PC-9 (cell line): ENCODE data around the gene TMEM185B.
A peak's percentile ranks its signal among the peaks of the same experiment; 100 is the strongest.

Source experiments
- EZH2 ChIP-seq: fragments of 200-600 bp; sonication (generic); IDR thresholded peaks from 2 replicates; pipeline ENCODE4 v1.8.0; 2017; ENCODE audit warnings: antibody characterized with exemption, low read depth
- TF ChIP-seq, protein P1 (sequence below): fragments of 200-600 bp; sonication (generic); conservative IDR thresholded peaks from 2 replicates; pipeline ENCODE4 v1.6.1; 2017; ENCODE audit warnings: mixed run types, antibody characterized with exemption, mild to moderate bottlenecking, moderate library complexity

DNA sequence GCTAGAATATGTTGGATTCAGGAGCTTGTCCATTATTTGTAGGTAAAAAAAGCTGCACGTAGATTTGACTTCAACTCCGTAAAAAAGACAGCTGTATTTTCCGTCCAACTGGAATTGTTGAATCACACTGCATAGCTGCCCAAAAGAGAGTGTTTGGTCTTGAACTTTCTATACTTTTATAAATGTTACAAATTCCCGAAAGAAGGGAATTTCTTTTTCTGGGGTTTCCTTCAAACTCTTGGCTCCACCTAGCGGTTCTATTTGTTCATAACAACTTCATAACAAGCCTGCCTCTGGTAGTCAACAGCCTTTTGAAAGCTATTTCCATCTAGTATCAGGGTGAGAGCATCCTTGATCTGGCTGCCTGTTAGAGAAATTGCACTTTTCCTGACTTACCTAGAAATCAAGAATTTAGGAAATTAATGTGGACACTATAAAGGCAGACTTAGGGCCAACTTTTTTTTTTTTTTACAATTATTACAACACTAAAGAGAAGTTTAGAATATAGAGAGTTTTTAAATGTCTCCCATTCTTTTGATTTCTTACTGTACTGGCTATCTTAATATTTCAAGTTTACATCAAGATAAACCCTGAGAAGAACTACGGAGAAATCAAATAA is 48.1 kb downstream of the TMEM185B start:
- TF ChIP-seq, protein P1, sequence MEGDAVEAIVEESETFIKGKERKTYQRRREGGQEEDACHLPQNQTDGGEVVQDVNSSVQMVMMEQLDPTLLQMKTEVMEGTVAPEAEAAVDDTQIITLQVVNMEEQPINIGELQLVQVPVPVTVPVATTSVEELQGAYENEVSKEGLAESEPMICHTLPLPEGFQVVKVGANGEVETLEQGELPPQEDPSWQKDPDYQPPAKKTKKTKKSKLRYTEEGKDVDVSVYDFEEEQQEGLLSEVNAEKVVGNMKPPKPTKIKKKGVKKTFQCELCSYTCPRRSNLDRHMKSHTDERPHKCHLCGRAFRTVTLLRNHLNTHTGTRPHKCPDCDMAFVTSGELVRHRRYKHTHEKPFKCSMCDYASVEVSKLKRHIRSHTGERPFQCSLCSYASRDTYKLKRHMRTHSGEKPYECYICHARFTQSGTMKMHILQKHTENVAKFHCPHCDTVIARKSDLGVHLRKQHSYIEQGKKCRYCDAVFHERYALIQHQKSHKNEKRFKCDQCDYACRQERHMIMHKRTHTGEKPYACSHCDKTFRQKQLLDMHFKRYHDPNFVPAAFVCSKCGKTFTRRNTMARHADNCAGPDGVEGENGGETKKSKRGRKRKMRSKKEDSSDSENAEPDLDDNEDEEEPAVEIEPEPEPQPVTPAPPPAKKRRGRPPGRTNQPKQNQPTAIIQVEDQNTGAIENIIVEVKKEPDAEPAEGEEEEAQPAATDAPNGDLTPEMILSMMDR, result peak; percentile 97
- no peak for TF ChIP-seq EZH2
